ENCODE measurements around the gene COG4.

GRCh38 chr16:70455910-70456309 lies 67.4 kb downstream of the COG4 start:
- TF ChIP-seq POLR2A (IDR thresholded peaks at IDR 0.05) (no peak), CTCF (IDR thresholded peaks at IDR 0.05) (no peak)

Measured in adrenal gland (tissue), 5 donors.